Prostate gland (tissue), 2 donors: ENCODE results near the gene MBD3L4. TPM values are rescaled to one million over a fixed set of nuclear protein-coding genes. Genes with fewer than 3 reads are reported as not detected.

Source experiments
- DNase-seq: peaks from one replicate; pipeline ENCODE4 v3.0.0-alpha.2; 2019; ENCODE audit warnings: low spot score
- H3K27ac ChIP-seq, 2 donors: fragments of 200-600 bp; sonication (generic); 2 replicates each; pipeline ENCODE4 v1.5.1; 2017 to 2019
- H3K27me3 ChIP-seq: fragments of 200-600 bp; sonication (generic); replicated peaks from 2 replicates; pipeline ENCODE4 v1.5.1; 2019; ENCODE audit not compliant: insufficient read depth
- H3K36me3 ChIP-seq, 2 donors: fragments of 200-600 bp; sonication (generic); 1 replicate in 1 of 2; 2 replicates in 1 of 2; pipeline versions ENCODE4 v1.5.1 to v1.8.1; 2017 to 2019
- H3K4me1 ChIP-seq: fragments of 200-600 bp; sonication (generic); replicated peaks from 2 replicates; pipeline ENCODE4 v1.5.1; 2019
- H3K4me3 ChIP-seq, 2 donors: fragments of 200-600 bp; sonication (generic); 2 replicates each; pipeline ENCODE4 v1.5.1; 2017 to 2019
- H3K9me3 ChIP-seq: fragments of 200-600 bp; sonication (generic); 2 replicates; pipeline ENCODE4 v1.5.1; 2017
- POLR2A ChIP-seq: fragments of 450-650 bp; IDR thresholded peaks from one replicate; pipeline ENCODE4 v1.6.1; 2016; ENCODE audit warnings: antibody characterized with exemption, mild to moderate bottlenecking
- POLR2AphosphoS5 ChIP-seq: sonication (generic); formaldehyde crosslinking; IDR thresholded peaks from one replicate; pipeline ENCODE4 v1.6.1; 2017; ENCODE audit warnings: antibody characterized with exemption
- WGBS: methylation state at CpG from one replicate; pipeline ENCODE4 v1.1.5; 2018; 5-methylcytosine and 5-hydroxymethylcytosine counted together
- intact Hi-C: fragments of 100-400 bp; cut with DNase I; formaldehyde crosslinking; loops from one replicate; pipeline ENCODE4 v1.14.2; 2022
- total RNA-seq, 2 donors: library from RNA; depleted of rRNA; stranded (reverse); fragments of >200 nt; gene quantifications; one replicate each; pipeline ENCODE4 v1.1.0, GENCODE V29; 2016
- TF ChIP-seq, protein P1 (sequence below), 4 experiments: fragments of 200-600 bp in 2 of 4; fragments of 450-650 bp in 2 of 4; sonication (generic) in 2 of 4; IDR thresholded peaks; 1 replicate in 3 of 4; 2 replicates in 1 of 4; pipeline ENCODE4 v1.5.1; 2016 to 2019; ENCODE audit warnings: antibody characterized with exemption in 4 of 4, mild to moderate bottlenecking in 2 of 4, moderate library complexity in 2 of 4

Gene MBD3L4
- total RNA-seq, 2 donors from 2014 or later = 1.5 TPM; not detected in 1

GRCh38 chr19:7018828-7019227 is 21.2 kb downstream of the MBD3L4 start:
- no peaks in the 10 kb centered on the region for H3K9me3 ChIP-seq
- no peak for DNase-seq
- H3K27ac ChIP-seq = no peak overlapping the region
- no peaks in the 10 kb centered on the region for H3K36me3 ChIP-seq
- H3K4me1 ChIP-seq = no peaks in the 10 kb centered on the region
- 75% methylated on average over 6 of the region's 6 CpGs for WGBS
- TF ChIP-seq POLR2A (no peak), POLR2AphosphoS5 (no peak)
- TF ChIP-seq, protein P1, sequence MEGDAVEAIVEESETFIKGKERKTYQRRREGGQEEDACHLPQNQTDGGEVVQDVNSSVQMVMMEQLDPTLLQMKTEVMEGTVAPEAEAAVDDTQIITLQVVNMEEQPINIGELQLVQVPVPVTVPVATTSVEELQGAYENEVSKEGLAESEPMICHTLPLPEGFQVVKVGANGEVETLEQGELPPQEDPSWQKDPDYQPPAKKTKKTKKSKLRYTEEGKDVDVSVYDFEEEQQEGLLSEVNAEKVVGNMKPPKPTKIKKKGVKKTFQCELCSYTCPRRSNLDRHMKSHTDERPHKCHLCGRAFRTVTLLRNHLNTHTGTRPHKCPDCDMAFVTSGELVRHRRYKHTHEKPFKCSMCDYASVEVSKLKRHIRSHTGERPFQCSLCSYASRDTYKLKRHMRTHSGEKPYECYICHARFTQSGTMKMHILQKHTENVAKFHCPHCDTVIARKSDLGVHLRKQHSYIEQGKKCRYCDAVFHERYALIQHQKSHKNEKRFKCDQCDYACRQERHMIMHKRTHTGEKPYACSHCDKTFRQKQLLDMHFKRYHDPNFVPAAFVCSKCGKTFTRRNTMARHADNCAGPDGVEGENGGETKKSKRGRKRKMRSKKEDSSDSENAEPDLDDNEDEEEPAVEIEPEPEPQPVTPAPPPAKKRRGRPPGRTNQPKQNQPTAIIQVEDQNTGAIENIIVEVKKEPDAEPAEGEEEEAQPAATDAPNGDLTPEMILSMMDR (IDR thresholded peaks at IDR 0.05) = no peak
- H3K4me3 ChIP-seq = no peak overlapping the region
- intact Hi-C loops = no loop called here
- H3K27me3 ChIP-seq = no peaks in the 10 kb centered on the region

DNA sequence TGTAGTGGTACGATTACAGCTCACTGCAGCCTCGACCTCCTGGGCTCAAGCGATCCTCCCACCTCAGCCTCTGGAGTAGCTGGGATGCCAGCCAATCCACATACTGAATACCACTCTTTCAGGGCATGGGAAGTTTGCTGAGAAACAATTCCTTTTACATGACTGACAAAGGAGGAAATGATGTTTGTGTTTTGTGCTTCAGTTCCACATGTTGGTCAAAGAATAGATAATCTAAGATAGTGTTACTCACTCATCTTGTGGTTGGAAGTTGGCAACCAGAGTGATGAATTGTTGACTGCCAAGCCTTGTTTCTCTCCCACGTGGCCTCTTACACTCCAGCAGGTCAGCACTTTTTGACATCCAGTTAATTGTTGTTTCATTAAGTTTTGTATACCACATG is 26.3 kb downstream of the MBD3L4 start:
- intact Hi-C loops = no loop called here

GRCh38 chr19:7010722-7011593 is 29.0 kb downstream of the MBD3L4 start:
- 85% methylated on average over 12 of the region's 12 CpGs for WGBS
- Histone ChIP-seq H3K9me3 (no peaks in the 10 kb centered on the region), H3K27me3 (no peaks in the 10 kb centered on the region), H3K27ac (no peak overlapping the region), H3K36me3 (no peaks in the 10 kb centered on the region), H3K4me1 (no peaks in the 10 kb centered on the region), H3K4me3 (no peak overlapping the region)
- no peak for DNase-seq
- intact Hi-C loops = no loop called here
- TF ChIP-seq, protein P1 (IDR thresholded peaks at IDR 0.05) = no peak
- TF ChIP-seq POLR2A = no peak
- TF ChIP-seq POLR2AphosphoS5 = no peak

More for the DNA sequence above, 26.3 kb downstream of the MBD3L4 start:
- no peak overlapping the region for H3K27ac ChIP-seq
- no peaks in the 10 kb centered on the region for H3K27me3 ChIP-seq
- 67% methylated on average over 4 of the region's 4 CpGs for WGBS
- no peaks in the 10 kb centered on the region for H3K9me3 ChIP-seq
- H3K36me3 ChIP-seq = no peaks in the 10 kb centered on the region
- TF ChIP-seq POLR2AphosphoS5 (no peak), POLR2A (no peak)
- TF ChIP-seq, protein P1 (IDR thresholded peaks at IDR 0.05) = no peak
- no peak overlapping the region for H3K4me3 ChIP-seq
- no peak for DNase-seq
- no peaks in the 10 kb centered on the region for H3K4me1 ChIP-seq

GRCh38 chr19:7007859-7008258 is 32.1 kb downstream of the MBD3L4 start:
- no peaks in the 10 kb centered on the region for H3K9me3 ChIP-seq
- H3K36me3 ChIP-seq = no peaks in the 10 kb centered on the region
- WGBS = 60% methylated on average over 4 of the region's 4 CpGs
- no peak for TF ChIP-seq POLR2A
- TF ChIP-seq POLR2AphosphoS5 = no peak
- TF ChIP-seq, protein P1 (IDR thresholded peaks at IDR 0.05) = no peak
- H3K27ac ChIP-seq = no peak overlapping the region
- H3K4me1 ChIP-seq = no peaks in the 10 kb centered on the region
- no peaks in the 10 kb centered on the region for H3K27me3 ChIP-seq
- no peak overlapping the region for H3K4me3 ChIP-seq
- no peak for DNase-seq
- intact Hi-C loops = no loop called here

GRCh38 chr19:7006135-7006704 is 33.8 kb downstream of the MBD3L4 start:
- Histone ChIP-seq H3K4me3 (no peak overlapping the region), H3K4me1 (no peaks in the 10 kb centered on the region), H3K9me3 (no peaks in the 10 kb centered on the region), H3K27ac (no peak overlapping the region), H3K36me3 (no peaks in the 10 kb centered on the region), H3K27me3 (no peaks in the 10 kb centered on the region)
- 78% methylated on average over 11 of the region's 11 CpGs for WGBS
- intact Hi-C loops = no loop called here
- DNase-seq = no peak
- TF ChIP-seq, protein P1 (IDR thresholded peaks at IDR 0.05) = no peak
- TF ChIP-seq POLR2AphosphoS5 (no peak), POLR2A (no peak)
